ENCODE results near the gene RERGL. TPM values are rescaled to one million over a fixed set of nuclear protein-coding genes. Genes with fewer than 3 reads are reported as not detected.
"Not testable (repeated sequence)": the region's sequence is repeated elsewhere in the genome, so short reads cannot be mapped to it uniquely, and the experiment has no call there.

RERGL gene
- total RNA-seq, 1 donor: not detected

GRCh38 chr12:18066666-18067065 is 23.3 kb downstream of the RERGL start:
- H4K20me1 ChIP-seq (ENCODE audit: insufficient read depth, low read length): no peaks in the 10 kb centered on the region
- no peaks in the 10 kb centered on the region for H3K36me3 ChIP-seq (ENCODE audit: insufficient read depth, low read length)
- H3K4me1 ChIP-seq (ENCODE audit: insufficient read depth, low read length): no peaks in the 10 kb centered on the region
- H3K79me2 ChIP-seq (ENCODE audit: insufficient read depth, low read length): no peaks in the 10 kb centered on the region
- no peak overlapping the region for H3K27ac ChIP-seq (ENCODE audit: low read depth, low read length)
- no peaks in the 10 kb centered on the region for H3K27me3 ChIP-seq (ENCODE audit: insufficient read depth, low read length)
- no peak overlapping the region for H2AFZ ChIP-seq (ENCODE audit: low read length)
- no peak for TF ChIP-seq CTCF (IDR thresholded peaks at IDR 0.05; ENCODE audit: extremely low read depth, low read depth, low read length)
- H3K4me3 ChIP-seq (ENCODE audit: insufficient read depth, low read length): no peak overlapping the region
- DNase-seq (ENCODE audit: insufficient read length, low spot score, missing footprints): no peak
- H3K9me3 ChIP-seq (ENCODE audit: low read depth, low read length): no peaks in the 10 kb centered on the region
- H3K4me2 ChIP-seq (ENCODE audit: insufficient read depth, low read length): no peak overlapping the region

- H3K36me3 ChIP-seq (ENCODE audit: insufficient read depth, low read length); H3K79me2 ChIP-seq (ENCODE audit: insufficient read depth, low read length); H2AFZ ChIP-seq (ENCODE audit: low read length); H3K9me3 ChIP-seq (ENCODE audit: low read depth, low read length); H4K20me1 ChIP-seq (ENCODE audit: insufficient read depth, low read length); H3K4me3 ChIP-seq (ENCODE audit: insufficient read depth, low read length); H3K27me3 ChIP-seq (ENCODE audit: insufficient read depth, low read length); H3K4me1 ChIP-seq (ENCODE audit: insufficient read depth, low read length); H3K4me2 ChIP-seq (ENCODE audit: insufficient read depth, low read length); H3K27ac ChIP-seq (ENCODE audit: low read depth, low read length); DNase-seq (ENCODE audit: insufficient read length, low spot score, missing footprints): not testable (repeated sequence)
These were observed 27.1 kb downstream of the RERGL start for GRCh38 chr12:18062867-18063266.

- no peaks in the 10 kb centered on the region for H3K9me3 ChIP-seq (ENCODE audit: low read depth, low read length)
- H3K4me3 ChIP-seq (ENCODE audit: insufficient read depth, low read length): no peak overlapping the region
- H3K79me2 ChIP-seq (ENCODE audit: insufficient read depth, low read length): no peaks in the 10 kb centered on the region
- no peak overlapping the region for H3K27ac ChIP-seq (ENCODE audit: low read depth, low read length)
- no peaks in the 10 kb centered on the region for H3K36me3 ChIP-seq (ENCODE audit: insufficient read depth, low read length)
- DNase-seq (ENCODE audit: insufficient read length, low spot score, missing footprints): no peak
- no peak for TF ChIP-seq CTCF (IDR thresholded peaks at IDR 0.05; ENCODE audit: extremely low read depth, low read depth, low read length)
- no peak overlapping the region for H2AFZ ChIP-seq (ENCODE audit: low read length)
- no peaks in the 10 kb centered on the region for H3K27me3 ChIP-seq (ENCODE audit: insufficient read depth, low read length)
- H4K20me1 ChIP-seq (ENCODE audit: insufficient read depth, low read length): no peaks in the 10 kb centered on the region
- H3K4me2 ChIP-seq (ENCODE audit: insufficient read depth, low read length): no peak overlapping the region
- no peaks in the 10 kb centered on the region for H3K4me1 ChIP-seq (ENCODE audit: insufficient read depth, low read length)
These were observed 32.9 kb downstream of the RERGL start for GRCh38 chr12:18057051-18057450.

GRCh38 chr12:18054925-18055619 is 34.9 kb downstream of the RERGL start:
- no peak overlapping the region for H3K4me3 ChIP-seq (ENCODE audit: insufficient read depth, low read length)
- H3K9me3 ChIP-seq (ENCODE audit: low read depth, low read length): peaks cover 2% of the 10 kb centered on the region
- TF ChIP-seq CTCF (IDR thresholded peaks at IDR 0.05; ENCODE audit: extremely low read depth, low read depth, low read length): no peak
- H3K27me3 ChIP-seq (ENCODE audit: insufficient read depth, low read length): no peaks in the 10 kb centered on the region
- no peak overlapping the region for H3K27ac ChIP-seq (ENCODE audit: low read depth, low read length)
- no peak overlapping the region for H2AFZ ChIP-seq (ENCODE audit: low read length)
- no peaks in the 10 kb centered on the region for H4K20me1 ChIP-seq (ENCODE audit: insufficient read depth, low read length)
- no peak for DNase-seq (ENCODE audit: insufficient read length, low spot score, missing footprints)
- H3K4me1 ChIP-seq (ENCODE audit: insufficient read depth, low read length): no peaks in the 10 kb centered on the region
- H3K36me3 ChIP-seq (ENCODE audit: insufficient read depth, low read length): no peaks in the 10 kb centered on the region
- no peaks in the 10 kb centered on the region for H3K79me2 ChIP-seq (ENCODE audit: insufficient read depth, low read length)
- H3K4me2 ChIP-seq (ENCODE audit: insufficient read depth, low read length): no peak overlapping the region

All from osteoblast (primary cell).